ENCODE measurements around the gene SLC38A5. TPM values are rescaled to one million over a fixed set of nuclear protein-coding genes. Genes with fewer than 3 reads are reported as not detected.

SLC38A5 gene
- total and polyA plus RNA-seq, 9 of the 15 experiments (the other 6 are each of a cell fraction or from before 2014, with no cell fraction given): 9.3 to 228 (median 142) TPM

- TF ChIP-seq ZNF197 (CRISPR knock-in tag; IDR thresholded peaks at IDR 0.05; ENCODE audit: low read depth) (no peak), EHMT2 (IDR thresholded peaks at IDR 0.05) (no peak), ZNF408 (CRISPR knock-in tag; IDR thresholded peaks at IDR 0.05; ENCODE audit: low read depth) (no peak), SRF (CRISPR knock-in tag; IDR thresholded peaks at IDR 0.05) (no peak), CREB1 (IDR thresholded peaks at IDR 0.05) (peak; percentile 97), CREB1 (CRISPR knock-in tag; IDR thresholded peaks at IDR 0.05) (peak; percentile 95), HNRNPUL1 (IDR thresholded peaks at IDR 0.05; ENCODE audit: low read length) (no peak), CAMTA2 (CRISPR knock-in tag; conservative IDR thresholded peaks at IDR 0.05) (no peak), MAFG (tag; conservative IDR thresholded peaks at IDR 0.05) (no peak), CBFA2T2 (conservative IDR thresholded peaks at IDR 0.05) (no peak), CBX2 (IDR thresholded peaks at IDR 0.05; ENCODE audit: insufficient read depth, low read length, poor library complexity, severe bottlenecking) (no peak), SMC3 (conservative IDR thresholded peaks at IDR 0.05; ENCODE audit: insufficient read depth, low read depth, low read length) (no peak), PCBP2 (IDR thresholded peaks at IDR 0.05; ENCODE audit: low read depth, low read length, poor library complexity, severe bottlenecking) (no peak), NKRF (IDR thresholded peaks at IDR 0.05; ENCODE audit: borderline replicate concordance) (peak; percentile 83), BCLAF1 (IDR thresholded peaks at IDR 0.05; ENCODE audit: borderline replicate concordance in 1 of 2, control insufficient read depth in 1 of 2, low read depth in 2 of 2, low read length in 1 of 2) (no peak), RCOR1 (IDR thresholded peaks at IDR 0.05; ENCODE audit: borderline replicate concordance in 1 of 2, low read depth in 2 of 2, low read length in 2 of 2) (0 out of 4 replicates have a peak, but pooled peaks of 1 of the 2 experiments have one; percentile 8), EGR1 (conservative IDR thresholded peaks at IDR 0.05) (no peak; the same call in 1 of the 2 replicates), TFE3 (CRISPR knock-in tag; IDR thresholded peaks at IDR 0.05) (no peak), SRSF1 (IDR thresholded peaks at IDR 0.05; ENCODE audit: low read depth, low read length) (no peak), EWSR1 (IDR thresholded peaks at IDR 0.05; ENCODE audit: borderline replicate concordance, low read depth, partially characterized antibody) (no peak), ELF1 (tag; IDR thresholded peaks at IDR 0.05) (peak; percentile 65)
Measured at GRCh38 chrX:48475774-48476577, 5.9 kb upstream of the SLC38A5 start, which contains the start of gene FTSJ1 (continued).

All from K562 (cell line).